Neural progenitor cell (in vitro differentiated cells): Measurements from ENCODE around the gene CD81. TPM values are rescaled to one million over a fixed set of nuclear protein-coding genes. Genes with fewer than 3 reads are reported as not detected.

Experiments
- DNase-seq: peaks from one replicate; pipeline ENCODE4 v3.0.0-alpha.2; 2016; ENCODE audit warnings: low spot score
- H2AFZ ChIP-seq: fragments of 200-600 bp; sonication (generic); replicated peaks from 2 replicates; pipeline ENCODE4 v1.6.1; 2016; ENCODE audit warnings: antibody characterized with exemption
- H3F3A ChIP-seq: fragments of 200-600 bp; sonication (generic); 2 replicates; pipeline ENCODE4 v1.6.1; 2016; ENCODE audit warnings: antibody characterized with exemption, low read depth
- H3K27ac ChIP-seq: fragments of 200-600 bp; sonication (generic); 2 replicates; pipeline ENCODE4 v1.5.1; 2016; ENCODE audit warnings: mild to moderate bottlenecking
- H3K27me3 ChIP-seq: fragments of 200-600 bp; sonication (generic); 2 replicates; pipeline ENCODE4 v1.6.1; 2016; ENCODE audit warnings: mild to moderate bottlenecking, moderate library complexity
- H3K36me3 ChIP-seq: fragments of 200-600 bp; sonication (generic); 2 replicates; pipeline ENCODE4 v1.5.1; 2016
- H3K4me1 ChIP-seq: fragments of 200-600 bp; sonication (generic); 2 replicates; pipeline ENCODE4 v1.6.1; 2016; ENCODE audit warnings: mixed run types
- H3K4me2 ChIP-seq: fragments of 200-600 bp; sonication (generic); 2 replicates; pipeline ENCODE4 v1.6.1; 2016
- H3K4me3 ChIP-seq: fragments of 200-600 bp; sonication (generic); 2 replicates; pipeline ENCODE4 v1.5.1; 2016
- H3K79me2 ChIP-seq: fragments of 200-600 bp; sonication (generic); 2 replicates; pipeline ENCODE4 v1.6.1; 2016; ENCODE audit warnings: low read depth
- H3K9ac ChIP-seq: fragments of 200-600 bp; sonication (generic); 2 replicates; pipeline ENCODE4 v1.6.1; 2016
- H3K9me3 ChIP-seq: fragments of 200-600 bp; sonication (generic); 2 replicates; pipeline ENCODE4 v1.5.1; 2016; ENCODE audit warnings: low read depth
- H4K20me1 ChIP-seq: fragments of 200-600 bp; sonication (generic); 2 replicates; pipeline ENCODE4 v1.6.1; 2016; ENCODE audit warnings: low read depth
- H3K27ac Mint-ChIP-seq: 3 replicates; pipeline ENCODE4 v1.8.0; 2021; ENCODE audit warnings: mixed read lengths
- H3K27me3 Mint-ChIP-seq: 2 replicates; pipeline ENCODE4 v1.8.0; 2022; ENCODE audit warnings: low read depth, mild to moderate bottlenecking, inconsistent platforms, moderate library complexity, mixed read lengths; ENCODE audit not compliant: insufficient read depth
- H3K36me3 Mint-ChIP-seq: 3 replicates; pipeline ENCODE4 v1.8.0; 2021; ENCODE audit warnings: mixed read lengths
- H3K4me1 Mint-ChIP-seq: 3 replicates; pipeline ENCODE4 v1.8.0; 2021; ENCODE audit warnings: mixed read lengths
- H3K4me3 Mint-ChIP-seq: 3 replicates; pipeline ENCODE4 v1.8.0; 2021; ENCODE audit warnings: mild to moderate bottlenecking, moderate library complexity, mixed read lengths
- H3K9me3 Mint-ChIP-seq: 3 replicates; pipeline ENCODE4 v1.8.0; 2020; ENCODE audit warnings: mixed read lengths
- CTCF ChIP-seq: fragments of 200-600 bp; sonication (generic); IDR thresholded peaks from 2 replicates; pipeline ENCODE4 v1.5.1; 2017; ENCODE audit warnings: antibody characterized with exemption, mild to moderate bottlenecking
- EZH2 ChIP-seq: fragments of 200-600 bp; sonication (generic); IDR thresholded peaks from 2 replicates; pipeline ENCODE4 v1.6.1; 2017; ENCODE audit warnings: antibody characterized with exemption, mild to moderate bottlenecking, moderate library complexity
- EZH2phosphoT487 ChIP-seq: fragments of 200-600 bp; sonication (generic); IDR thresholded peaks from 2 replicates; pipeline ENCODE4 v1.6.1; 2017; ENCODE audit warnings: antibody characterized with exemption
- total RNA-seq: library from RNA; depleted of rRNA; stranded (reverse); fragments of >200 nt; gene quantifications from 2 replicates; pipeline ENCODE4 v1.2.3, GENCODE V29; 2015; ENCODE audit warnings: low replicate concordance

The CD81 gene
- total RNA-seq, 1 donor from 2014 or later, result 87.6 TPM

GRCh38 chr11:2395211-2395730 lies 18.2 kb downstream of the CD81 start:
- Histone ChIP-seq H4K20me1 (peaks cover 38% of the 10 kb centered on the region), H3K27ac (no peak overlapping the region), H3K4me1 (no peaks in the 10 kb centered on the region), H3K4me3 (no peak overlapping the region), H3K9ac (no peak overlapping the region), H3K4me2 (no peak overlapping the region), H3K36me3 (no peaks in the 10 kb centered on the region), H3K27me3 (no peaks in the 10 kb centered on the region), H3F3A (peaks cover 22% of the 10 kb centered on the region), H3K9me3 (no peaks in the 10 kb centered on the region), H3K79me2 (peaks cover 10% of the 10 kb centered on the region), H2AFZ (no peak overlapping the region)
- DNase-seq, result no peak
- TF ChIP-seq CTCF, result no peak
- no peak for TF ChIP-seq EZH2
- no peak for TF ChIP-seq EZH2phosphoT487
- Mint-ChIP-seq H3K36me3 (no peaks in the 10 kb centered on the region), H3K9me3 (no peaks in the 10 kb centered on the region), H3K27ac (no peak overlapping the region), H3K4me1 (peaks cover 5% of the 10 kb centered on the region), H3K4me3 (no peak overlapping the region), H3K27me3 (no peaks in the 10 kb centered on the region)

- Histone ChIP-seq H3K4me1 (no peaks in the 10 kb centered on the region), H3K79me2 (peaks cover 7% of the 10 kb centered on the region), H3K36me3 (no peaks in the 10 kb centered on the region), H3F3A (peaks cover 22% of the 10 kb centered on the region), H3K9me3 (no peaks in the 10 kb centered on the region), H3K27me3 (no peaks in the 10 kb centered on the region), H3K27ac (no peak overlapping the region), H2AFZ (no peak overlapping the region), H4K20me1 (peaks cover 32% of the 10 kb centered on the region), H3K9ac (no peak overlapping the region), H3K4me3 (no peak overlapping the region), H3K4me2 (no peak overlapping the region)
- Mint-ChIP-seq H3K9me3 (no peaks in the 10 kb centered on the region), H3K36me3 (no peaks in the 10 kb centered on the region), H3K4me3 (no peak overlapping the region), H3K27me3 (no peaks in the 10 kb centered on the region), H3K4me1 (peaks cover 2% of the 10 kb centered on the region), H3K27ac (no peak overlapping the region)
- no peak for DNase-seq
- TF ChIP-seq CTCF (no peak), EZH2phosphoT487 (no peak), EZH2 (no peak)
These were observed 18.7 kb downstream of the CD81 start for GRCh38 chr11:2395856-2396255.

- no peak overlapping the region for H3K27ac Mint-ChIP-seq
- H3K27me3 Mint-ChIP-seq, result no peaks in the 10 kb centered on the region
- H3K36me3 Mint-ChIP-seq, result no peaks in the 10 kb centered on the region
- H3K4me3 Mint-ChIP-seq, result no peak overlapping the region
- H3K9ac ChIP-seq, result no peak overlapping the region
- no peak overlapping the region for H3K27ac ChIP-seq
- peaks cover 22% of the 10 kb centered on the region for H3F3A ChIP-seq
- peaks cover 4% of the 10 kb centered on the region for H3K4me1 Mint-ChIP-seq
- no peaks in the 10 kb centered on the region for H3K27me3 ChIP-seq
- DNase-seq, result no peak
- H3K4me3 ChIP-seq, result no peak overlapping the region
- peaks cover 8% of the 10 kb centered on the region for H3K79me2 ChIP-seq
- TF ChIP-seq EZH2, result no peak
- TF ChIP-seq CTCF, result no peak
- no peak for TF ChIP-seq EZH2phosphoT487
- no peaks in the 10 kb centered on the region for H3K9me3 ChIP-seq
- H3K4me1 ChIP-seq, result peaks cover under 1% of the 10 kb centered on the region
- no peaks in the 10 kb centered on the region for H3K9me3 Mint-ChIP-seq
- H3K36me3 ChIP-seq, result no peaks in the 10 kb centered on the region
- no peak overlapping the region for H3K4me2 ChIP-seq
- no peak overlapping the region for H2AFZ ChIP-seq
- H4K20me1 ChIP-seq, result peaks cover 26% of the 10 kb centered on the region
These were observed 19.4 kb downstream of the CD81 start for GRCh38 chr11:2396471-2396870.
